GM13977 (cell line): ENCODE data around the gene SLCO4A1.

Source experiments
- DNase-seq: peaks from one replicate; pipeline ENCODE4 v3.0.0; 2012; ENCODE audit warnings: low spot score
- CTCF ChIP-seq: IDR thresholded peaks from 2 replicates; pipeline ENCODE4 v1.5.1; 2012; ENCODE audit warnings: mild to moderate bottlenecking, control low read depth; ENCODE audit not compliant: insufficient read depth; ENCODE audit errors: extremely low read depth, missing control alignments
- in situ Hi-C: fragments of 300-500 bp; cut with MboI; formaldehyde crosslinking; loops from one replicate; pipeline ENCODE4 v1.12.0; 2022; ENCODE audit warnings: low sequenced_read_pairs, low pct_unique_long_range_greater_than_20kb, mixed read lengths, inconsistent platforms; ENCODE audit not compliant: unreplicated experiment

Gene SLCO4A1

GRCh38 chr20:62715201-62715600, 72.9 kb downstream of the SLCO4A1 start:
- TF ChIP-seq CTCF = no peak
- no peak for DNase-seq
- in situ Hi-C loops = no loop called here

- DNase-seq = no peak
- in situ Hi-C loops = no loop called here
- TF ChIP-seq CTCF = no peak
These were observed 74.1 kb downstream of the SLCO4A1 start for GRCh38 chr20:62716198-62716940.

GRCh38 chr20:62716941-62717310, 74.6 kb downstream of the SLCO4A1 start:
- no peak for DNase-seq
- in situ Hi-C loops = no loop called here
- TF ChIP-seq CTCF = no peak

- no peak for DNase-seq
- in situ Hi-C loops = no loop called here
- TF ChIP-seq CTCF = no peak
These were observed 75.6 kb downstream of the SLCO4A1 start for GRCh38 chr20:62717933-62718332.

GRCh38 chr20:62718546-62718945, 76.2 kb downstream of the SLCO4A1 start:
- no peak for DNase-seq
- no peak for TF ChIP-seq CTCF
- in situ Hi-C loops = no loop called here

GRCh38 chr20:62719250-62719935, 77.1 kb downstream of the SLCO4A1 start:
- in situ Hi-C loops = no loop called here
- no peak for DNase-seq
- no peak for TF ChIP-seq CTCF
